Stimulated activated CD8-positive, alpha-beta memory T cell treated with anti-CD3 and anti-CD28 coated beads, Interleukin-2, amount 100 ng/mL, for 1 hour (primary cell): ENCODE data around the gene CRYBA2.

Experiments used
- DNase-seq, 2 donors: peaks; one replicate each; pipeline ENCODE4 v3.0.0-alpha.2; 2020; ENCODE audit warnings: low read depth in 2 of 2

The CRYBA2 gene

DNA sequence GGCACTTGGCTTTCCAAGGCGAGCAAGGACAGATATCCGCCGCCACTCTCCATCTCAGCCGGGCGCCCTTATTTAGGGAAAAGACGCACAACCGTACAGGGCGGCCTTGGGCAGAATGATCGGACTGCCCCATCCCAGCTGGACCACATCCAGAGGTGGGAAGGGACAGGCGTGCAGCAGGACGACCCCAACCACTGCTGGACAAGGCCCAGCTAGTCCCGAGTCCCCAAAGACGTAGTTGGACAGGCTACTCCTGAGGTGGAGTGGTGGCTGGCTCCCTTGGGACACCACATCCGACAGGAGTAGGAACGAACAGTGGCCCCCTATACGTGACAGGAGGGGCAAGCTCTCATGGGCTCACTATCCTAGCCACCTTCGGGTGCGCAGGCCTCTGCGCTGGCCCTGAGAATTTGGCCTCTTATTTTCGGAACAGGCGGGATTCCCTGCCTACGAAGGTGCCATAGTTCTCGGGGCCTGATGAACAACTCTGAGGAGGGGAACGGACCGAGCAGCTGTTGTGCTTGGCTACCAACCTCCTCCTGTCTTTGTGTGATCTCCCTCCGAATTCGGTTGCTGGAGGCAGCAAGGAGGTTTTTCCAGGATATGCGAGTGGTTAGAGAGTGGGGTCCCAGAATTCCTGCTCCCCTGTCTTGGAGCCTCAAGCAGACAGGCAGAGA lies 10.5 kb downstream of the CRYBA2 start:
- DNase-seq: no peak

DNA sequence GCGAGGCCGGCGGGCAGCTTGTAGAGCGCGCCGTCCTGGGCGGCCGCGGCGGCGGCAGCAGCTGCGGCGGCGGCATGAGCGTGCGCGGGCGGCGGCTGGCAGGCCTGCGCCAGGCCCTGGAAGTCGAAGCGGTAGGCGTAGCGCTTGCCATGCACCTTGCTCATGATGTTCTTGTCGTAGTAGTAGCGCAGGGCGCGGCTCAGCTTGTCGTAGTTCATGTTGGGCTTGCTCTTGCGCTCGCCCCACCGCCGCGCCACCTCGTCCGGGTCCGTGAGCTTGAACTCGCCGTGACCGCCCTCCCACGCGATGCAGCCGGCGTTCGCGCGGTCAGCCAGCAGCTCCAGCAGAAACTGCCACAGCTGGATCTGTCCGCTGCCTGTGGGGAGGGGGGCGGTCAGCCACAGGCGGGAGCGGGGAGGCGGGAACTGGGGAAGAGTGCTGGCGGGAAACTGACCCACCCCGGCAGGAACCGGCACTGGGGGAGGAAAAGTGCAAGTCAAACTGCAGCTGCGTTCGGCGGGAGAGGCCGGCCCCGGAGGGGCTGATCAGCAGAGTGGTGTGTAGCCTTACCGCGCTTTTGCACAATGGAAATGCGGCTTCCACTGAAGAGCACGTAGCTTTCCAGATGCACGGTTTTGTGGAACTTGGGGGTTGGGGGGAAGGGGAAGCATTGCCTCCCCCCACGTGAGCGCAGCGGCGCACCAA lies 11.2 kb downstream of the CRYBA2 start:
- DNase-seq: no peak

DNA sequence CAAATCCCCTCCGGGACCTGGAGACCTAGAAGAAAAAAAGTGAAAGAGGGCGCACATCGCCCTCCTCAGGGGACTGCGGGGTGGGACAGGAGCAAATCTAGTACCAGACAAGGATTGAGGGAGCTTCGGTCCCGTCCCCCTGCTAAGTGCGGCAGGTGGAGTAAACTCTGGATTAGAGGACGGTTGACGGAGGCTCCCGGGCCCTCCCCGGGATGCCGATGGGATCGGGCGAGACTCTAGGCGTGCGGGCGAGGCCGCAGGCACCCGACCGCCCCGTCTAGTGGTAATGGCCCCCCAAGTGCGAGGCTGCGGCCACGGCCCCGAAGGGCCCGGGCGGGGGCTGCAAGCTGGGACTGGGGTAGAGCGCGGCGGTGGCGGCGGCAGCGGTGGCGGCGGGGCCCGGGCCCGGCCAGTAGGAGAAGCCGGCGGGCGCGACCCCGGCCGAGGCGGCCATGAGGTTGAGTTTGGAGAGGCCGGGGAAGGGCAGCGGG lies 11.8 kb downstream of the CRYBA2 start:
- no peak for DNase-seq

- DNase-seq: no peak
Observed at GRCh38 chr2:218980735-218981389, 12.4 kb downstream of the CRYBA2 start.

DNA sequence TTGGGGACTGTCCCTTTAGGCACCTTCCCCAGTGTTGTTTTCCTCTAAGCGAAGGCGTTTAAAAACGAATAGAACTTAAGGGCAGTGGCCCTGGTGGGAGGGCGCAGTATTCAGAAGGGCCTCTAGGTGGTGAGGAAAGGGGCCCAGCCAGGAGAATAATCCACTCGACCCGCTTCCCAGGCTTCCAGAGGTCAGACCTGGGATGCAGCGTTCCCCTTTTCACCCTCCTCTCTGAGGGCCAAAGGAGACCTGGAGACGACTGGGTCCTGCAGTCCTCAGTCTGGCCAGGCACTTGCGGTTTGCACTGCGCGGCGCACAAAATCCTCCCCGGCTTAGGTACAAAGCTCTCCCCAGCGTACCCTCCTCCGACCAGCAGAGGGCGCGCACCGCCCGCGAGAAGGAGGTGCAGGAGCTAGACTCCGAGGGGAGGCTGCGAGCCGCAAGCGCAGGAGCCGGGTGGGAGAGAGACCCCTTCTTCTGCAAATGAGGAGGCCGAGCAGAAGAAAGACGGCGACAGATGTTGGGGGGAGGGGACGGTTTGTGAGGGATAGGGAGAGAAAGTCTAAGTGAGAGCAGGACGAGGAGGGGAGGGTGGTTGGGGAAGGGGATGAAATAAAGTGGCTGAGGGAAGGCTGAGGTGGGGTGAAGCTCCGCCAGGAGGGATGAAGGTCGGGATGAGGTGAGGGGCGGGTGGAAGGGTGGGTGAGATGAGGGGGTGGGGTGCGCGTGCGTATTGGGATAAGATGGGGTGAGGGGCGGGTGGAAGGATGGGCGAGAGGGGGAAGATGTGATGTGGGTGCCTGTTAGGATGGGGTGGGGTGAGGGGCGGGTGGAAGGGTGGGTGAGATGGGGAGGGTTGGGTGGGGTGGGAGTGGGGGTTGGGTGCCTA lies 13.1 kb downstream of the CRYBA2 start:
- DNase-seq: peak; percentile 67 to 70

GRCh38 chr2:218975060-218975777 lies 18.0 kb downstream of the CRYBA2 start:
- DNase-seq: no peak

- no peak for DNase-seq
Observed at GRCh38 chr2:218970894-218971293, 22.3 kb downstream of the CRYBA2 start.

DNA sequence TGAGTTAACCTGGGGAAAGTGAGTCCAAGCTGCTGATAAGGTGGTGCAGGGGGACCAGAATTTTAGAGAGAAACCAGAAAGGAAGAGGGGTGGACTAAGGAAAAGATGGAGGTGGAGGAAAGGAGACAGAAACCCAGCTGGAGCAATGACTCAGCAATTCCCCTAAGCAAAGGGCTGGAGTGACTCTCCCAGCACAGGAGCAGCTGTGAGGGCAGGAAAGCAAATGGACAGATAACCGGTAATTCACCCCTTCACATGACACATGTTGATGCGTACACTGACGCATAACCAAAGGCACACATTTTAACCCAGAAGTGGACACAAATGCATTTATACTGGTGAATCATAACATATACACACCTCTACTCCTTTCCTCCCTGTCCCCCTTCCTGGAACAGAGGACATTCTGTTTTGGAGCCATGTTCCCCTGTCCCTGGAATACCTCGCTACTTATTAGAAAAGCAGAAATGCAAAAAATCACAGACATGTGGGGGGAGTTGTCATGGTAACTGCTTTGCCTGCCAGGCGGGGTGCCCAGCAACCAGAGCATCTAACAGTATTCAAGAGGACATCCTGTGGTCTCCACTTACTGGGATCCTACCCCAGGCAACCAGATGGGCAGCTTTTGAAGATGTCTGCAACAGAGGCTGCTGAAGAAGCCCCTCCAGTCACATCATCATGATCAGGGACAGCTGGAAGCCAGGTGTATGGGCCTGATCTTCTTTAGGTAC lies 29.0 kb downstream of the CRYBA2 start:
- no peak for DNase-seq

DNA sequence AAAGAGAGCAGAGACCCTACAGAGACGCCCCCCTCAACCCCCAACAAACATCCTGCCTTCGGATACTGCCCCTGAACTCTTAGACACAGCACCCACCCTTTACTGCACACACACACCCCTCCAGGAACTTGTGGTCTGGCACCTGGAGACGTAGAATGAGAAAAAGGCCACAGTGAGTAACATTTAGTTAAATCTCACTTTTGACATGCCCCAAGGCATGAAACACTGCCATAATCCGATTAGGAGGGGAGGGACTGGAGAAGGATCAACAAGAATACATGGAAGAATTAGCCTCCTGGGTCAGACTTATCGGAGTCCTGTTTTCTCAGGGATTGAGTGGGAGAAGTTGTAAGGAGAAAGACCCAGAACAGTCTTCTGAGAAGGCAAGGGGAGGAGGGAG lies 29.6 kb downstream of the CRYBA2 start:
- DNase-seq: no peak

GRCh38 chr2:218962859-218963492 lies 30.2 kb downstream of the CRYBA2 start:
- peak; percentile 18 to 21 for DNase-seq

- DNase-seq: no peak
Observed at GRCh38 chr2:218961651-218962570, 31.3 kb downstream of the CRYBA2 start.

DNA sequence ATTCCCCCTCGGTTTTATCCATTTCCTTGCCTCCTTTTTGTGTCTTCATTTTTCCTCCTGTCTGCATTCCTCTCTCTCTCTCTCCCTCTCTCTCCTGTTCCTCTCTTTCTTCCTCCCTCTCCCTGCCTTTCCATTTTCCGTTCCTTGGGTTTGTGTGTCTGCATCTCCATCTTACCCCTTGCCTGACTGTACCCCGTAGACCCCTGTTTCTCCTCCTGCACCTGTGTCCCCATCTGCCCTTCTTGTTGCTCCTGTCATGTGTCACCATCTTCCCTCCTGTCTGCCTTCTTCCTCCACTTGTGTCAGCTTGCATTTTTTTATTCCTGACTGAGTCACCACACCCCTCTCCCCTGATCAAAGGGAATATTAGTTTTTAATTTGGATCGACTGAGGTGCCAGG lies 32.0 kb downstream of the CRYBA2 start:
- DNase-seq: no peak

DNA sequence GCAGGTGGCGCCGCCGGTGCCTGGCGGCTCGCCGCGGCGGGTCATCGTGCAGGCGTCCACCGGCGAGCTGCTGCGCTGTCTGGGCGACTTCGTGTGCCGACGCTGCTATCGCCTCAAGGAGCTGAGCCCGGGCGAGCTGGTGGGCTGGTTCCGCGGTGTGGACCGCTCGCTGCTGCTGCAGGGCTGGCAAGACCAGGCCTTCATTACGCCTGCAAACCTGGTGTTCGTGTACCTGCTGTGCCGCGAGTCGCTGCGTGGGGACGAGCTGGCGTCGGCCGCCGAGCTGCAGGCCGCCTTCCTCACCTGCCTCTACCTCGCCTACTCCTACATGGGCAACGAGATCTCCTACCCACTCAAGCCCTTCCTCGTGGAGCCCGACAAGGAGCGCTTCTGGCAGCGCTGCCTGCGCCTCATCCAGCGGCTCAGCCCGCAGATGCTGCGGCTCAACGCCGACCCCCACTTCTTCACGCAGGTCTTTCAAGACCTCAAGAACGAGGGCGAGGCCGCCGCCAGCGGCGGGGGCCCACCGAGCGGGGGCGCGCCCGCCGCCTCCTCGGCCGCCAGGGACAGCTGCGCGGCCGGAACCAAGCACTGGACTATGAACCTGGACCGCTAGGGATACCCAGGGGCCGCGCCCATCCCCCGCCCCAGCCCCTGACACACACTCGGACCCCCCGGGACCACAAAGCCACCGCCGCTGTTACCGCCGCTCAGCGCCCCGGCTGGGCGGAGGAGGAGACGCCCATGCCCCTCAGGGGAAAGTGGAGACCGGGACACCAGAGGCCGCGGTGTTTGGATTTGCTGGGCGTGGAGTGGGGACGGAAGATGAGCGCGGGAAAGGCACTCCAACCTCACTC lies 32.7 kb downstream of the CRYBA2 start:
- DNase-seq: no peak

- no peak for DNase-seq
Observed at GRCh38 chr2:218959761-218960308, 33.4 kb downstream of the CRYBA2 start.

DNA sequence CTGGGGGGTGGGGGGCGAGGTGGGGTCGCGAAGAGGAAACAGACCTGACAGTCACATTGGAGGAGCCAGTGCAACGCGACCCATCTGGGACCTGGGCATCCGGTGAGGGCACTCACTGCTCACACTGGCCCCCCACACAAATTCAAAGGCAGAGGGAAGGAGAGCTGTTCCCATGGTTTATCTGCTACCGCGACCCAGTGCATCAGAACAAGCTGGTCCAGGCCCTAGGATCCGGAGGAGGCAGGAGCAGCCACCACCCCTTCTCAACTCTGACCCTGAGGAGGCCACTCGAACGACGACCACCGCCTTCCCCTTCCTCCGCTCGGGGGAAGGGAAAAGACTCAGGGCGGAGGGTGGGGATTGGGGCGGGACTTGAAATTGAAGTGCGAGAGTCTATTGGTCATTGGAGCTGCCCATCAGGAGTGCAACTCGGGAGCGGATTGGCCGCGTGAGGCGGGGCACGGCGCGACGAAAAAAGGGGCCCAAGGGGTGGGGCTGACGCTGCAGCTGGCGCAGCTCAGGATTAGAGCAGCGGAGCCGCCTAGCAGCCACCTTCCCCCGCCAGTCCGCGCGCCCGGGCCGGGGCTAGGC lies 34.0 kb downstream of the CRYBA2 start, which contains the start of gene CDK5R2:
Gene CDK5R2 (plus strand): TSS at position 526 of the 591 bp plus-strand sequence. CDS start 155 bp downstream, outside the sequence.
- peak in 1 of 2 donors; percentile 39 for DNase-seq

DNA sequence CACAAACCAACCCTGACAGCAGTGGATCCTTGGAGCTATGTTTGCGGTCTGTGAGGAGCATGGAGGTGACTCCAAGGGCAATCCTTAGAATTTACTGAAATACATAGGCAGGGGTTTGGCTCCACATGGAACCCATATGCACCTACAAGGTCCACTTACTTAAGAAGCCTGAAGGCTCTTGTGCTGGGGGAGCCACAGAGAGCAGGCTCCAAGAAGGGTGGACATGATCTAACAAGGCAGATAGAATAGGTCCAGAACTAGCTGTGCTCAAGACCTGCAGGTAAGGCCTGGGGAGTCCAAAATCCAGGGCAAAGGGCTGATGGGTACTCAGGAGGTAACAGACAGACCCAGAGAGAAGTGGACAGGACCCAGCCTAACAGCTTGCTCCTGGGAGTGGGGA lies 34.9 kb downstream of the CRYBA2 start:
- no peak for DNase-seq

GRCh38 chr2:218957671-218958070 lies 35.6 kb downstream of the CRYBA2 start:
- no peak for DNase-seq
